LHCN-M2 (cell line): ENCODE results near the gene SAMD1. TPM values are rescaled to one million over a fixed set of nuclear protein-coding genes. Genes with fewer than 3 reads are reported as not detected.

Experiments used
- DNase-seq: peaks from one replicate; pipeline ENCODE4 v3.0.0-alpha.2; 2012; ENCODE audit warnings: low read depth
- polyA plus RNA-seq: library from polyadenylated mRNA; unstranded; fragments of >200 nt; gene quantifications from one replicate; pipeline ENCODE4 v1.2.1, GENCODE V29; 2012; ENCODE audit warnings: missing spikeins
- total RNA-seq: library from RNA; depleted of rRNA; stranded (reverse); fragments of >200 nt; gene quantifications from 2 replicates; pipeline ENCODE4 v1.2.3, GENCODE V29; 2014; rRNA removed

The SAMD1 gene
- 59.3 and 64.5 TPM in 2 replicates for total RNA-seq
- 27.4 TPM for polyA plus RNA-seq

- peak; percentile 83 for DNase-seq
Observed at GRCh38 chr19:14090509-14091080, at the start of gene SAMD1. SAMD1 (minus strand) TSS chr19:14090751.

- DNase-seq = no peak
Observed at GRCh38 chr19:14139944-14140343, 49.4 kb upstream of the SAMD1 start.

DNA sequence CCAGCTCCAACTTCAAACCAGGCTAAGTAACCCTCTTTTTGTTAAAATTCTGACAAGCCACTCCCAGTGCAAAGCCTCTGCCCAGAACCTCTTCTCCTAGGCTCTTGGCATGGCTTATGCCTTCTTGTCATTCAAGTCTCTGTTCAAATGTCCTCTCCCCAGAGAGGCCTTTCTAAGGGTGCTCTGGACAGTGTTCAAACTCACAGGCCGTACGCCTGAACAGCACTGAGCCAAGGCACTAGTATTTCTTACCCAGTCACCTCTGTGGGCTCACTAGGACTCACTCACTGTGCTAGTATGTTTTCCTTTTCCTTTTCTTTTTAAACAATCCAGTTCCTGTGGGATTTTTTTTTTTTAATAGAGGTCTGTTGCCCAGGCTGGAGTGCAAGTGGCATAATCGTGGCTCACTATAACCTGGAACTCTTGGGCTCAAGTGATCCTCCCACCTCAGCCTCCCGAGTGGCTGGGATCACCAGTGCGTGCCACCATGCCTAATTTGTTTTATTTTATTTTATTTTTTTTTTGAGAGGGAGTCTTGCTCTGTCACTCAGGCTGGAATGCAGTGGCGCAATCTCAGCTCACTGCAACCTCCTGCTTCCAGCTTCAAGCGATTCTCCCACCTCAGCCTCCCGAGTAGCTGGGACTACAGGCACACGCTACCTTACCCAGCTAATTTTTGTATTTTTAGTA is 48.2 kb upstream of the SAMD1 start:
- no peak for DNase-seq

GRCh38 chr19:14136509-14137281 is 46.1 kb upstream of the SAMD1 start, which contains the start of gene ASF1B:
ASF1B (minus strand) TSS chr19:14136589; CDS start chr19:14136456, 133 bp downstream.
- DNase-seq = peak; percentile 100

DNA sequence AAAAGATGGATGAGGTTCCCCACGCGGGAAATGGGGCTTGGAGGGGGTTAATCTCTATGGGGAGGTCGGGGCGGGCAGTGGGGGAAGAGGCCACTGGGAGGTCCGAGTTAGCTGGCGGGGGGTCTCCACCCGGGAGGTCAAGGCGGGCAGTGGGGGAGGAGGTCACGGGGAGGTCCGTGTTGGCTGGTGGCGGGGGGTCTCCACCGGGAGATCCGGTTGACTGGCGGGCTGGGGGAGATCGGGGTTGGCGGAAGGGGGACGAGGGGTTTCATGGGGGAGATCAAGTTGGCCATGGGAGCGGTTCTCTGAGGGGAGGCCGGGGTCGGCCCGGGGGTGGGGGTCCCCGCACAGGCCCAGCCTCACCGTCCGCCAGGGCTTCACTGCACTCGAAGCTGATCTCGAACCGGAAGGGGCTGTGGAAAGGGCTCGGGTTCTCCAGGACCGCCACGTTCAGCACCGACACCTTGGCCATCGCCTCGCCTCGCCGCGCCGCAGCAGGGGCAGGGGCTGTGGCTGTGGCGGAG is 45.5 kb upstream of the SAMD1 start:
- DNase-seq = no peak

GRCh38 chr19:14135355-14135754 is 44.8 kb upstream of the SAMD1 start:
- no peak for DNase-seq

- DNase-seq = no peak
Observed at GRCh38 chr19:14127929-14128509, 37.5 kb upstream of the SAMD1 start.

DNA sequence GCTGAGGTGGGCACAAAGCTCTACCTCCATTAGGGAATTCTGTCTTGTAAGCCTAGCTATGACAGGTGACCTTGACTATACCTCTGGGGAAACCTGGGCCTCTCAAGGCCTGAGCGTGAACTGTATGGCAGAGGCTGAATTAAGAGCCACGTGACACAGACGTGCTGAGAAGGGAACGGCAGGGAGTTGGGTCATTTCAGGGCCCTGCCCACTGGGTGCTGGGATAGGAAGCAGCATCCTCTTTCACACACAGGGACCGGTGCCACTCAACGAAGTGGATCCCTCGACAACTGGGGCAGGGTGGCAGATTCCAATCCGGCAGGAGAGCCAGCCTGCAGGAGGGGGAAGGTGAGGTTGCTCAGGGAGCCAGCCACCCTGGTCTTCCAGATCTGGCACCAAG is 36.6 kb upstream of the SAMD1 start:
- no peak for DNase-seq

GRCh38 chr19:14122924-14123323 is 32.4 kb upstream of the SAMD1 start:
- DNase-seq = no peak

DNA sequence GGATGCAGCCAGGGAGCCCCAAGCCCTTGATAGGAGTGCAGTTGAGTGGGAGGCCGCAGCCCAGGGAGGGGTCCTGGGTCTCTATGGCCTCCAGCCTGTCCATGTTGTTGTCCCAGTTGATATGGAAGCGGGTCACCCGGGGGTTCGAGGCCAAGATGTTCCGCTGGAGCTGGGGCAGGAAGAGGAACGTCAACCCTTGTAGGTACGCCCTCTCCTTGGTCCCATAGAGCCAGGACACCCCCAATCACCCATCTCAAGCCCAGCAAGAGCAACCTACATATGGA is 29.9 kb upstream of the SAMD1 start:
- DNase-seq = no peak

GRCh38 chr19:14119644-14120496 is 29.3 kb upstream of the SAMD1 start:
- DNase-seq = no peak

DNA sequence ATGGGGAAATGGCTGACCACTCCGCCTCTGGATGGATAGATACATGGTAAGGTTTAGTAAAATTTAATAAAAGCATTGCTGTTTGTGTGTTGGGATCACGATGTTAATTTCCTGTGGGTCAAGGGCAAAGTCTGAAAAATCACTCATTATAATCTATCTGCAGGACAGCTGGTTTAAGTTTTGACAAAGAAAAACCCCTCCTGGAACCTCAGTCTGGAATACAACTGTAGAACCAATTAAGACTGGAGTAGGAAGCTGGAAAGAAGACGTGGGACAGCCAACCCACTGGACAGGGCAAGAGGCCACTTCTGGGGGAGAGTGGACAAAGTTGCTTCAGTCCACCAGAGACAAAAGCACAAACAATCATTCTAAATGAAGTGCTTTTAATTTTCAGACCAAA is 28.6 kb upstream of the SAMD1 start:
- DNase-seq = no peak

- DNase-seq = peak; percentile 66
Observed at GRCh38 chr19:14118165-14119051, 27.9 kb upstream of the SAMD1 start.

DNA sequence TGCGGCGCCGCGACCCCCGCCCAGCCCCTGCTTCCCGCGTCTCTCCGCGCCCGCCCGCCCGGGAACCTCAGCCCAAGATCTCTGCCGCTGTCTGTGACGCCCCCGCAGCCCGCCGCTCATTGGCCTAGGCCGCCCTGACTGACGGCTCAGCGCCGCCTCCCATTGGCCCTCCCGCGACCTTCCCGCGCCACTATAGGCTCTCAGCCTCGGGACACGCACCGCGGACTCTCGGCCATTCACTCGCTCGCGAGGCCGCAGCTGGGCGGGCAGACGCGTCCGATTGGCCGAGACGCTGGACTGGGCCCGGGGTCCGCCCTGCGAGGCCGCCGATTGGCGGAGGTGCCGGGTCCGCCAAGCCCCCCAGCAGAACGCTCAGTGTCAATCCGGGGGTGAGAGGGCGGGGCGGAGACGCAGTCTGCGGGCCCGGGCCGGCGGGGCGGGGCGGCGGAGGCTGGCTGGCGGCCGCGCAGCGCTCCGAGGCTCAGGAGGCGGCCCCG is 27.2 kb upstream of the SAMD1 start, which contains the start of gene PRKACA:
Gene PRKACA (minus strand): TSS at position 95 of the 497 bp plus-strand sequence. CDS start 215 bp downstream, outside the sequence.
- DNase-seq = peak; percentile 99

DNA sequence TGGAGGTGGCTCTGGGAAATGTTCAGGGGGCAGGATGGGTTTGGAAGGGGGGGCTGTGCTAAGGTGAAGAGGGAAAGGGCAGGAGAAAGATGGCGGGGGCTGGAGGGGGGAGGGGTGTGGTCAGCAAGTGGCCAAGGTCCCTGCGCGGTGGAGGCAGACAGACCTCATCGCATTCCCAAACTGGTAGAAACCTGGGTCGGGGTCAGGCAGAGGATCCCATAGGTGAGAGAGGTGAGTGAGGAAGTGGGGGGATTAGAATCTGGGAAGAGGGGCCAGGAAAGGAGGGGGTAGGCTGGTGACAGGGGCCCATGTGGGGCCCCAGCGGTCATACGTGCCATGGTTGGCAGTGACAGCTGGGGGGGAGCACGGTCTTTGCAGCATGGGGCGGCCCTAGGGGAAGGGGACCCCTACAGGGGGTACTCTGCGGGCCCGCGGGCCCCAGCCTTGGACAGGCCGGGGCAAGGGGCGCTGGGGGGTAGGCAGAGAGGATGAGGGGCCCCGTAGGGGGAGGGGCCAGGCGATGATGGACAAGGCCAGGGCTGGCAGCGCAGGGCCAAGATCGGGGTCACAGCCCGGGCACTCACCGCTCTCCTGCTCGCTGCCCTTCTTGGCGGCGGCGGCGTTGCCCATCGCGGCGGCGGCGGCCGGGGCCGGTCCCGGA is 26.5 kb upstream of the SAMD1 start:
- DNase-seq = peak; percentile 45

DNA sequence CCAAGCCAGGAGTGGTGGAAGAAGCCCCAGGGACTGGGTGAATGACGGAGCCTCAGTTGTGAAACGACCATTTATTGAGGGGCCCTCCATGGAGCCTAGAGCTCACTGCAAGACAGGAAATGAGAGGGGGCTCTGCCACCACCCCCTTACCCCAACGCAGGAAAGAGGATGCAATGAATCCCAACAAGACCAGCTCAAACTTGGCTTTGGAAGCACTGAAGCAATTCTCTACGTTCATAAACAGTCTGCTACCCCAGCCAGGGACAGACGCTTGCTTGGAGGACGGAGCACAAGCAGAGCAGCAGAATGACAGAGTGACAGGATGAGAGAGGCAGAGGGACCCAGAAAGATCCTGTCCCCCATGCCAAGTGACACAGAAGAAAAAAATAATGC is 26.0 kb upstream of the SAMD1 start:
- DNase-seq = no peak

DNA sequence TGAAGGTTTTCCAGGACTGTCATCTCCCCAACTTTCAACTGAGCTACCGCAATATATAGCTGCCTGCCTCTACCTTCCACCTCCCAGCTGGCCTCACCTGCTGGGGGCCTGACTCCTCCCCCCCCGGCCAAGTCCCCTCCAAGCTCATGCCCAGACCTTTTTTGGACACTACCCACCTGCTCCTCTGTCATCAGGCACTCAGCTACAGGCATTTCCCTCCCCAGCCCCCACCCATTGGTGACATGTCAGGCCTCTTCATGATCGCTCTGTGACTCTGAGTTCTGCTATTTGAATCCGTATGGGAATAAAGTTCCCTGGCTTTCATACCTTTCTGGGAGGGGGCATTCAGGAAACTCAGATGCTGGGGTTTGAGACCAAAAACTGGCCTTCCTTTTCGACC is 25.2 kb upstream of the SAMD1 start:
- no peak for DNase-seq

DNA sequence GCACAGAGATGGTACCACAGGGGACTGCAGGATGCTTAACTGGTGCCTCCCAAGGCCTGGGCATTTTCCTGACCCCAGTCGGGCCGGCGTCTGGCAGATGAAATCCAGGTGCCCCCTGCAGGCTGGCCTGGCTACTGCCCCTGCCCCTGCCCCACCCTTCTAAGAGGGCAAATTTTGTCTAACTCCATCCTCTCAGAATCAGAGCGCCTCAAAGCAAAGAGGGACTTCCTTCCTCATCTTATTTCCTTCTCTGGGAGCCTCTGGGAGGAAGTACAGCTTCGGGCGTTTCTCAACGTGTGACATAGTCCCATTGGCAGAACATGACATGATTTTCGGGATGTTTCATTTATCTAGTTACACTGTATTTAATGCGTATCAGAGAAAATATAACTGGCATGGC is 24.3 kb upstream of the SAMD1 start:
- DNase-seq = no peak

- DNase-seq = no peak
Observed at GRCh38 chr19:14114439-14114838, 23.9 kb upstream of the SAMD1 start.
